ENCODE measurements around the gene WFS1. TPM values are rescaled to one million over a fixed set of nuclear protein-coding genes. Genes with fewer than 3 reads are reported as not detected.

Gene WFS1
- total and polyA plus RNA-seq, 2 of the 13 experiments (the other 11 are each of a cell fraction or from before 2014, with no cell fraction given), result 39.1 to 42.2 TPM

DNA sequence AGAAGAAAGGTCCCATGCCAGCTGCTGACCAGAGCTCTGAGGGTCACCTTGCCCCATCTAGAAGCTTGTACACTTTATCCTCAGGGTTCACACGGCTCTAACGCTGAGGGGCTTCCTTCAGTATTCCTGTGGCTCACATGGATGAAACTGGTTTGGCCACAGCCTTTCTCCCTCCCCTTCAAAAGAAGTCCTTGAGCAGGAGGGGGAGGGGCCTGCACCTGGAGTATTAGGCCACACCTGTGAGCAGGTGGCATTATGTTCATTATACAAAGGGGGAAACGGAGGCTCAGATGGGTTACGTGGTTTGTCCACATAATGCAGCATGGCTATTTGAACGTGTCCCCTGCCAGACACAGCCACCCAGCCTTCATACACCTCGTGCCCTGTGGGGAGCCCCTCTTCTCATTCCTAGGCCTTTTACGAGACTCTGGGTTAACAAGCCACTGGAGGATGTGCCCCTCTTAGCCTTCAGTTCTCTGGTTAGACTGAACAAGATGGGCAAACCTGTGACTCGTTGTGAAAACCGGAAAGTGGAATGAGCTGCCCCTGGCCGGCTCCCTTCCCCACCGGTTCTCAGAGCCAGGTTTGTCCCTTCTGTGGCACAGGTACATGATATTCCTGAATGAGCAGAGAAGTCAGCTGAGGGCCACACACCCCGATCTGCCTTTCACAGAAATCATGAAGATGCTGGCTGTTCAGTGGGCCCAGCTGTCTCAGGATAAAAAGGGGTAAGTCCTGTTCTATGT is 42.1 kb upstream of the WFS1 start:
- TF ChIP-seq ZNF589 (CRISPR knock-in tag; conservative IDR thresholded peaks at IDR 0.05) (no peak), EZH2 (conservative IDR thresholded peaks at IDR 0.05; ENCODE audit: low read depth, low read length) (no peak), ZNF44 (CRISPR knock-in tag; IDR thresholded peaks at IDR 0.05) (no peak), KAT8 (CRISPR knock-in tag; IDR thresholded peaks at IDR 0.05) (no peak), RNF2 (conservative IDR thresholded peaks at IDR 0.05; ENCODE audit: low read depth) (no peak), HNRNPH1 (optimal IDR thresholded peaks at IDR 0.05; ENCODE audit: low read depth, low read length) (no peak), ARNT2 (CRISPR knock-in tag; IDR thresholded peaks at IDR 0.05; ENCODE audit: low read depth) (no peak), ZNF678 (CRISPR knock-in tag; IDR thresholded peaks at IDR 0.05) (no peak), PBX3 (CRISPR knock-in tag; IDR thresholded peaks at IDR 0.05; ENCODE audit: borderline replicate concordance) (no peak), ZNF614 (CRISPR knock-in tag; IDR thresholded peaks at IDR 0.05; ENCODE audit: borderline replicate concordance) (no peak), ZSCAN29 (CRISPR knock-in tag; conservative IDR thresholded peaks at IDR 0.05) (no peak), ZNF644 (CRISPR knock-in tag; IDR thresholded peaks at IDR 0.05; ENCODE audit: low read depth) (no peak), NCOR1 (IDR thresholded peaks at IDR 0.05; ENCODE audit: borderline replicate concordance, low read length) (no peak)
- TF ChIP-seq, protein P1, sequence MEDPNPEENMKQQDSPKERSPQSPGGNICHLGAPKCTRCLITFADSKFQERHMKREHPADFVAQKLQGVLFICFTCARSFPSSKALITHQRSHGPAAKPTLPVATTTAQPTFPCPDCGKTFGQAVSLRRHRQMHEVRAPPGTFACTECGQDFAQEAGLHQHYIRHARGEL (CRISPR knock-in tag; IDR thresholded peaks at IDR 0.05), result no peak
- TF ChIP-seq, protein P2, sequence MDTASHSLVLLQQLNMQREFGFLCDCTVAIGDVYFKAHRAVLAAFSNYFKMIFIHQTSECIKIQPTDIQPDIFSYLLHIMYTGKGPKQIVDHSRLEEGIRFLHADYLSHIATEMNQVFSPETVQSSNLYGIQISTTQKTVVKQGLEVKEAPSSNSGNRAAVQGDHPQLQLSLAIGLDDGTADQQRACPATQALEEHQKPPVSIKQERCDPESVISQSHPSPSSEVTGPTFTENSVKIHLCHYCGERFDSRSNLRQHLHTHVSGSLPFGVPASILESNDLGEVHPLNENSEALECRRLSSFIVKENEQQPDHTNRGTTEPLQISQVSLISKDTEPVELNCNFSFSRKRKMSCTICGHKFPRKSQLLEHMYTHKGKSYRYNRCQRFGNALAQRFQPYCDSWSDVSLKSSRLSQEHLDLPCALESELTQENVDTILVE (CRISPR knock-in tag; IDR thresholded peaks at IDR 0.05), result no peak
- TF ChIP-seq, protein P3, sequence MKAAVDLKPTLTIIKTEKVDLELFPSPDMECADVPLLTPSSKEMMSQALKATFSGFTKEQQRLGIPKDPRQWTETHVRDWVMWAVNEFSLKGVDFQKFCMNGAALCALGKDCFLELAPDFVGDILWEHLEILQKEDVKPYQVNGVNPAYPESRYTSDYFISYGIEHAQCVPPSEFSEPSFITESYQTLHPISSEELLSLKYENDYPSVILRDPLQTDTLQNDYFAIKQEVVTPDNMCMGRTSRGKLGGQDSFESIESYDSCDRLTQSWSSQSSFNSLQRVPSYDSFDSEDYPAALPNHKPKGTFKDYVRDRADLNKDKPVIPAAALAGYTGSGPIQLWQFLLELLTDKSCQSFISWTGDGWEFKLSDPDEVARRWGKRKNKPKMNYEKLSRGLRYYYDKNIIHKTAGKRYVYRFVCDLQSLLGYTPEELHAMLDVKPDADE (CRISPR knock-in tag; IDR thresholded peaks at IDR 0.05), result no peak
- Histone ChIP-seq H3K4me2 (ENCODE audit: low read depth, low read length) (no peak overlapping the region), H3K27ac (ENCODE audit: extremely low read length, insufficient read depth, low read length) (no peak overlapping the region), H2AFZ (ENCODE audit: low read length) (no peak overlapping the region), H3K9ac (ENCODE audit: insufficient read depth, low read depth, low read length) (no peak overlapping the region), H3K36me3 (replicated peaks in 1 of 2; ENCODE audit: control insufficient read depth in 1 of 2, insufficient read depth in 2 of 2, low read length in 2 of 2) (no peaks in the 10 kb centered on the region), H3K79me2 (ENCODE audit: insufficient read depth, low read length) (no peaks in the 10 kb centered on the region), H3K4me3 (replicated peaks in 1 of 3; ENCODE audit: insufficient read depth in 1 of 3, low read depth in 2 of 3, low read length in 3 of 3) (no peak overlapping the region), H3K9me3 (ENCODE audit: low read length) (no peaks in the 10 kb centered on the region), H3K4me1 (ENCODE audit: insufficient read depth, low read length) (no peaks in the 10 kb centered on the region), H3K27me3 (ENCODE audit: control insufficient read depth in 1 of 2, insufficient read depth in 2 of 2, low read length in 2 of 2) (peaks cover 0 to 1% of the 10 kb centered on the region in 2 experiments; a peak in 1 of 5 replicates), H4K20me1 (ENCODE audit: insufficient read depth, low read length) (no peaks in the 10 kb centered on the region)
- in situ Hi-C loops (cut with HindIII; ENCODE audit: extremely low pct_ligation_motif_present, low pct_unique_long_range_greater_than_20kb), result loop anchor here (25.0 kb wide), 1 partner anchor 335 kb away; no protein-coding TSS in a partner anchor
- FAIRE-seq (no peak), ATAC-seq (no peak), DNase-seq (ENCODE audit: low spot score) (no peak)
- WGBS (ENCODE audit: low lambda C conversion rate), result 8% methylated on average over 2 of the region's 12 CpGs
- ChIA-PET POLR2A (no interaction called here), CTCF (ENCODE audit: low intra/inter-chr PET ratio, low total read pairs) (no interaction called here)
- intact Hi-C loops (cut with micrococcal nuclease; ENCODE audit: unreplicated experiment), result no loop called here
- BruUV-seq (replicated peaks), result no TSS peak
